Measurements from ENCODE around the gene LAMA5. TPM values are rescaled to one million over a fixed set of nuclear protein-coding genes. Genes with fewer than 3 reads are reported as not detected.

Gene LAMA5
- total and polyA plus RNA-seq, 2 experiments from 2014 or later = 201 to 298 TPM

GRCh38 chr20:62307226-62308101 is 59.6 kb downstream of the LAMA5 start:
- Histone ChIP-seq H3K36me3 (ENCODE audit: insufficient read depth) (peaks cover 21% of the 10 kb centered on the region; the same call in 1 of the 2 replicates), H4K20me1 (replicated peaks; ENCODE audit: insufficient read depth) (peaks cover 16% of the 10 kb centered on the region), H2AFZ (no peak overlapping the region), H3K9me2 (ENCODE audit: insufficient read depth) (no peaks in the 10 kb centered on the region), H3K4me1 (ENCODE audit: insufficient read depth) (peaks cover 14% of the 10 kb centered on the region; the same call in 1 of the 2 replicates), H3K27me3 (ENCODE audit: insufficient read depth) (no peaks in the 10 kb centered on the region), H3K79me2 (replicated peaks; ENCODE audit: insufficient read depth) (peaks cover 32% of the 10 kb centered on the region), H3K4me2 (no peak overlapping the region), H3K4me3 (no peak overlapping the region), H3K27ac (ENCODE audit: low read depth) (0 out of 2 replicates have a peak overlapping the region, but pooled peaks have one; percentile 84), H3F3A (replicated peaks; ENCODE audit: low read depth) (peaks cover 61% of the 10 kb centered on the region)
- Mint-ChIP-seq H3K27me3 (ENCODE audit: insufficient read depth, low read depth, poor library complexity) (peaks cover 15% of the 10 kb centered on the region), H3K9me3 (peaks cover 6% of the 10 kb centered on the region; the same call in 2 of the 3 replicates), H3K4me3 (no peak overlapping the region), H3K36me3 (ENCODE audit: low read depth) (peaks cover 57% of the 10 kb centered on the region), H3K27ac (no peak overlapping the region), H3K4me1 (peaks cover 11% of the 10 kb centered on the region)
- TF ChIP-seq EZH2phosphoT487 (IDR thresholded peaks at IDR 0.05; ENCODE audit: unreplicated experiment) (no peak), JUNB (IDR thresholded peaks at IDR 0.05; ENCODE audit: unreplicated experiment) (no peak)
- no peak for ATAC-seq
- no peak for DNase-seq (ENCODE audit: low spot score)

GRCh38 chr20:62306414-62307187 is 60.5 kb downstream of the LAMA5 start:
- H3K4me1 ChIP-seq (ENCODE audit: insufficient read depth) = peaks cover 14% of the 10 kb centered on the region; the same call in 1 of the 2 replicates
- Mint-ChIP-seq H3K4me1 (peaks cover 15% of the 10 kb centered on the region), H3K4me3 (no peak overlapping the region), H3K36me3 (ENCODE audit: low read depth) (peaks cover 57% of the 10 kb centered on the region), H3K27me3 (ENCODE audit: insufficient read depth, low read depth, poor library complexity) (peaks cover 20% of the 10 kb centered on the region), H3K9me3 (peaks cover 6% of the 10 kb centered on the region; the same call in 2 of the 3 replicates), H3K27ac (no peak overlapping the region; the same call in 1 of the 2 replicates)
- H3K27ac ChIP-seq (ENCODE audit: low read depth) = peak overlapping the region; percentile 84; the same call in 1 of the 2 replicates
- no peaks in the 10 kb centered on the region for H3K9me2 ChIP-seq (ENCODE audit: insufficient read depth)
- H3K36me3 ChIP-seq (ENCODE audit: insufficient read depth) = peaks cover 21% of the 10 kb centered on the region; the same call in 1 of the 2 replicates
- H3K4me2 ChIP-seq = no peak overlapping the region
- H3K79me2 ChIP-seq (replicated peaks; ENCODE audit: insufficient read depth) = peaks cover 32% of the 10 kb centered on the region
- H4K20me1 ChIP-seq (replicated peaks; ENCODE audit: insufficient read depth) = peaks cover 16% of the 10 kb centered on the region
- H3F3A ChIP-seq (replicated peaks; ENCODE audit: low read depth) = peaks cover 61% of the 10 kb centered on the region
- H3K27me3 ChIP-seq (ENCODE audit: insufficient read depth) = no peaks in the 10 kb centered on the region
- H3K4me3 ChIP-seq = no peak overlapping the region
- H2AFZ ChIP-seq = no peak overlapping the region
- DNase-seq (ENCODE audit: low spot score) (no peak), ATAC-seq (no peak)
- TF ChIP-seq NANOG (IDR thresholded peaks at IDR 0.05; ENCODE audit: borderline replicate concordance) (no peak), ZNF114 (CRISPR knock-in tag; IDR thresholded peaks at IDR 0.05) (no peak), EZH2 (IDR thresholded peaks at IDR 0.05; ENCODE audit: low read depth, unreplicated experiment) (no peak), ETS1 (IDR thresholded peaks at IDR 0.05) (no peak), ZNF331 (CRISPR knock-in tag; IDR thresholded peaks at IDR 0.05; ENCODE audit: low read depth) (no peak), JUNB (IDR thresholded peaks at IDR 0.05; ENCODE audit: unreplicated experiment) (no peak), CTCF (conservative IDR thresholded peaks at IDR 0.05; ENCODE audit: low read depth in 2 of 2) (no peak), EZH2phosphoT487 (IDR thresholded peaks at IDR 0.05; ENCODE audit: unreplicated experiment) (no peak), POLR2AphosphoS5 (IDR thresholded peaks at IDR 0.05; ENCODE audit: low read depth) (no peak; the same call in 1 of the 2 replicates)

Measured in GM23338 (cell line).